CD1c-positive myeloid dendritic cell (primary cell): Measurements from ENCODE around the gene GZMB.
"Not testable (repeated sequence)": the region's sequence is repeated elsewhere in the genome, so short reads cannot be mapped to it uniquely, and the experiment has no call there.

Source experiments
- DNase-seq: peaks from one replicate; pipeline ENCODE4 v3.0.0-alpha.2; 2016; ENCODE audit errors: extremely low spot score

The GZMB gene

GRCh38 chr14:24631749-24632335 is 2.1 kb downstream of the GZMB start:
- DNase-seq, result no peak

GRCh38 chr14:24630872-24631477 is 3.0 kb downstream of the GZMB start:
- no peak for DNase-seq

- no peak for DNase-seq
These were observed 3.7 kb downstream of the GZMB start for GRCh38 chr14:24630087-24630871.

- DNase-seq, result no peak
These were observed 4.5 kb downstream of the GZMB start for GRCh38 chr14:24629521-24629920.

GRCh38 chr14:24613747-24614146 is 20.2 kb downstream of the GZMB start:
- no peak for DNase-seq

GRCh38 chr14:24613241-24613640 is 20.7 kb downstream of the GZMB start:
- peak; percentile 77 for DNase-seq

GRCh38 chr14:24612196-24612595 is 21.8 kb downstream of the GZMB start:
- DNase-seq, result peak; percentile 26

- no peak for DNase-seq
These were observed 24.2 kb downstream of the GZMB start, which contains the start of gene GZMH for GRCh38 chr14:24609655-24610344. Gene GZMH, minus strand, starts transcription at chr14:24609685. Its CDS starts 72 bp downstream, at chr14:24609613.

GRCh38 chr14:24607635-24608514 is 26.1 kb downstream of the GZMB start:
- DNase-seq, result no peak

GRCh38 chr14:24607081-24607480 is 26.9 kb downstream of the GZMB start:
- DNase-seq, result no peak

GRCh38 chr14:24606297-24606696 is 27.7 kb downstream of the GZMB start:
- no peak for DNase-seq

- DNase-seq, result peak; percentile 55
These were observed 28.4 kb downstream of the GZMB start for GRCh38 chr14:24605435-24606190.

GRCh38 chr14:24597403-24597802 is 36.6 kb downstream of the GZMB start:
- no peak for DNase-seq

- DNase-seq, result no peak
These were observed 38.7 kb downstream of the GZMB start for GRCh38 chr14:24595073-24595808.

GRCh38 chr14:24591004-24591403 is 43.0 kb downstream of the GZMB start:
- DNase-seq, result not testable (repeated sequence)

GRCh38 chr14:24584402-24584801 is 49.6 kb downstream of the GZMB start:
- not testable (repeated sequence) for DNase-seq
